NCI-H460 (cell line): ENCODE results near the gene DMXL1. TPM values are rescaled to one million over a fixed set of nuclear protein-coding genes. Genes with fewer than 3 reads are reported as not detected.

Experiments used
- DNase-seq: peaks from one replicate; pipeline ENCODE4 v3.0.0-alpha.2; 2016; ENCODE audit warnings: low read depth; ENCODE audit errors: extremely low read depth
- polyA plus RNA-seq: library from polyadenylated mRNA; depleted of rRNA; stranded (reverse); fragments of >200 nt; gene quantifications from 2 replicates; pipeline ENCODE4 v1.2.3, GENCODE V29; 2014; cell fraction: nucleus; rRNA removed
- total RNA-seq: library from RNA; depleted of rRNA; stranded (reverse); fragments of >200 nt; shearing (Covaris generic); gene quantifications from 2 replicates; pipeline ENCODE4 v1.2.3, GENCODE V29; 2014; rRNA removed

DMXL1 gene, protein sequence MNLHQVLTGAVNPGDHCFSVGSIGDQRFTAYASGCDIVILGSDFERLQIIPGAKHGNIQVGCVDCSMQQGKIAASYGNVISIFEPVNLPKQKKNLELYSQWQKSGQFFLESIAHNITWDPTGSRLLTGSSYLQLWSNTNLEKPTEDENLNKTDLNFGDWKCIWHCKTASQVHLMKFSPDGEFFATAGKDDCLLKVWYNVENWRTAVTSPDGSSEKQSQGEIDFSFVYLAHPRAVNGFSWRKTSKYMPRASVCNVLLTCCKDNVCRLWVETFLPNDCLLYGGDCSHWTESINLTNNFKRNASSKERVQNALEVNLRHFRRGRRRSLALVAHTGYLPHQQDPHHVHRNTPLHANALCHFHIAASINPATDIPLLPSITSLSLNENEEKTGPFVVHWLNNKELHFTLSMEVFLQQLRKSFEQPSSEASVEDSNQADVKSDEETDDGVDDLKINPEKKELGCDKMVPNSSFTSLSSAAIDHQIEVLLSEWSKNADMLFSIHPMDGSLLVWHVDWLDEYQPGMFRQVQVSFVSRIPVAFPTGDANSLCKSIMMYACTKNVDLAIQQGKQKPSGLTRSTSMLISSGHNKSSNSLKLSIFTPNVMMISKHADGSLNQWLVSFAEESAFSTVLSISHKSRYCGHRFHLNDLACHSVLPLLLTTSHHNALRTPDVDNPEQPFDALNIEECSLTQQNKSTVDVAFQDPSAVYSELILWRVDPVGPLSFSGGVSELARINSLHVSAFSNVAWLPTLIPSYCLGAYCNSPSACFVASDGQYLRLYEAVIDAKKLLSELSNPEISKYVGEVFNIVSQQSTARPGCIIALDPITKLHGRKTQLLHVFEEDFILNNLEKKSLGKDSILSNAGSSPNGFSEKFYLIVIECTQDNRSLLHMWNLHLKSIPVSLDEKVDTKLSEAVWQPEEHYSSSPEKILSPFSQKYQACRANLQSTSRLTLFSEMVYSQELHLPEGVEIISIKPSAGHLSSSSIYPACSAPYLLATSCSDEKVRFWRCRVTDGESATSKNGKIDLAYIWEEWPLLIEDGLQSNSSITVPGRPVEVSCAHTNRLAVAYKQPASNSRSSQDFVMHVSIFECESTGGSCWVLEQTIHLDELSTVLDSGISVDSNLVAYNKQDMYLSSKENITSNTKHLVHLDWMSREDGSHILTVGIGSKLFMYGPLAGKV (N-terminal part only)
- 26.5 and 29.5 TPM in 2 replicates for total RNA-seq
- polyA plus RNA-seq: 29.4 and 31.2 TPM in 2 replicates

DNA sequence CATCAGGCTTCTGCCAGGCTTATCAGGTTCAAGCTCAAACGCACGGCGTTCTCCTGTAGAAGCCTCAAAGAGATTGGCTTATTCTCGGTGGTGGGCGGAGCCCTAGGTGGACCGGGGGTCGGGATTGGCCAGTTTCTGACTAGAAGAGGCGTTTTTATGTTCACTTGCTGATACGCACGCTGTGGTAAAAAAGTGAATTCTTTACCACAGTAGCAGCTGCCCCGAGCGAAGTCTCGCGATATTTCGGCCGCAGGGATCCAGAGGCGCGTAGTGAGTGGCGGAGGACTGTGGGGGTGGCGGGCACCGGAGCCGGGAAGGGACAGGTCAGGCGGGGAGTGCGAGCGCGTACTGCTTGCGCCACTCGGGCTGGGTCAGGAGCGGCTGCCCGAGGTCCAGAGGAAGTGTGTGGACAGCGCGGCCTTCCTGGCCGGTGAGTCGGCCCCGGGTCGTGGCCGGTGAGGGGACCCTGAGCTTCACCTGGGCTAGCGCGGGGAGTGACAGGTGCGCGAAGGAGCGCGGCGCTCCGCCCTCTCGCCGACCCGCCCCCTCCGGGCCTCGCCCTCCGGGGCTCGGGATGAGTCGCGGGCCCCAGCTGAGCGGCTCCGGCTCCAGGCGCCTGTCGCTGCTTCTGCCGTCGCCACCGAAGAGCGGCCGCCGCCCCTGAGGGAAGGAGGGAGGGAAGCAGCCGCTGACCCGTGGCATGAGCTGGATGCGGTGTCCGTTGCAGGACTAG is at the start of gene DMXL1:
DMXL1 (plus strand) TSS at position 260 of the 733 bp plus-strand sequence. CDS start 483 bp downstream, outside the sequence.
- DNase-seq: peak; percentile 100

DNA sequence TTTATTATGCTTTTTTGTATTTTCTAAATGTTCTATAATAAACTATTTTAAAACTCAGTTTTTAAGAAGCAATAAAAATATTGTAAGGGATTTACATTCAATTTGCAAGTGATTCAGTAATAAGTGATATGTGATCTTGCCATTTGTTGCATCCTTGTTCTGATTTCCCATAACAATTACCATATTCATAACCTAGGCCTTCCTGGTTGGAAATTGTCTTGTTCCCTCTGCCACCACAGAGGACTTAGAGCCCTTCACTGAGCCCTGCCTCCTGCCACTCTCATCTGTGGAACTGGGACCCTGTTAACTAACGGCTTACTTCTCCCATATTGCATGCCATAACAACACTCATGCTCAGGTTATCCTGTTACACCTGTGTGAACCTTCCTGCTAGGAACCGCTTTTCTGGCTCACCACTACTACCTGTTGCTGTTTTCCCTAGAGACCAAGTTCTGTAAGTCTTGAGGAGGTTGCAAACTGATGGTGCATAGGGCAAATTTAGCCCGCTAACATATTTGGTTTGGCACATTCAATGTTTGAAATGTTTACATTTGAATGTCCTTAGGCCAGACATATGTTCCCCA is 49.6 kb upstream of the DMXL1 start:
- DNase-seq: no peak

DNA sequence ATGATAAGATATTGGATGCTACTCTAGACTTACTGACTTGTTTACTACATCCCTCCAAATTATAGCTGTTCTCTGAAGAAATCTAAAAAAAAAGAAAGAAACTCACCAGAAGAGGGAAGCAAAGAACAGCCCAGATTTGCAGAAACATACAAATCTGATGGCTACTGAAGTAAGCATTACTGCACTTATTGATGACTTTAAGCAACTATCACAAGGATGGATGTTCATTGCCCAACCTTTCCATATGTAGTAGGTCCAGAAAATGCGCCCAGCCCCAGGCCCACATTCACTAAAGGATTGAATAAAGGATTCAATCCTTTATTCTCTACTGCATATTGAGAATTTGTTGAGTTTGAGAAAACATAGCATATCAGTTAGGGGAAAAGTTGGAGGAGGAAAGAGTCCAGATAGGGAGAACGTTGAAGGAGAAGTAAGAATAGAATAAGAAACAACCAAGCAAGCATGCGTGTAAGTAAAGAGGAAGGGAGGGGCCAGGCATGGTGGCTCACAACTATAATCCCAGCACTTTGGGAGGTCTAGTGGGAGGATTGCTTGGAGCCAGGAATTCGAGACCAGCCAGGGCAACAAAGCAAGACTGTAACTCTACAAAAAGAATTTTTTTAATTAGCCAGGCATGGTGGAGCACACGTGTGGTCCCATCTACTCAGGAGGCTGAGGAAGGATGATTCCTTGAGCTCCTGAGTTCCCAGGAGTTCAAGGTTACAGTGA is 48.7 kb upstream of the DMXL1 start:
- peak; percentile 47 for DNase-seq

DNA sequence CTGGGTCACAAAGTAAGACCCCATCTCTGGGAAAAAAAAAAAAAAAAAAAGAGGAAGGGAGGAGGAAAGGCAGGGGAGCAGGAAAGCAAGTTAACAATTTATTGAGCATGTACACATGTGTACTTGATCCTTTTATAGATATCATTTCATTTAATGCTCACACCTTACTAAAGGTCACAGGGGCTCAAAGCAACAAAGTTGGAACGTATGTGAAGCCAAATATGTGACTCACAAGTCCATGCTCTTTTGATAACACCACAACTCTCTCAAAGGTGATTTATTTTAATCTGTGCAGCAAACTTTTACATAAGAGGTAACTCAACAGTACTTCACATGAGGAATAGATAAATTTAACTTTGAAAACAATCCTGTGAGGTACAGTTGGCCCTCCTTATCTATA is 48.1 kb upstream of the DMXL1 start:
- no peak for DNase-seq

DNA sequence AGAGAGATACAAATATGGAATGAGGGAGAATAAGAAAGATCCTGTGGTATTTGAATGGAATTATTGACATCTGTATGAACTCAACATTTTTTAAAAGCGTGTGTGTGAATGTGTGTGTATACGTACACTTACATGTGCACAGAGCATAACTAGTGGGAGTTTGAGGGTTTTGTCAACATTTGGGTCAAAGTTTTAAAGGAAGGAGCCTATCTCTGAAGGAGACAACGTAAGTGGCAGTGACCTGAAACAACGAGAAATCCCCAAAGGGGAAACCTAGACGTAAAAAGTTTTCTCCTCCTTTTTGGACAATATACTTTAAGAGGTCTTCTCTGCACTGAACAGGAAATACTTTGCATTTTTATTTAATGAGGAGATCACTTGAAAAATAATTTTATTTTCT is 42.3 kb upstream of the DMXL1 start:
- DNase-seq: no peak

DNA sequence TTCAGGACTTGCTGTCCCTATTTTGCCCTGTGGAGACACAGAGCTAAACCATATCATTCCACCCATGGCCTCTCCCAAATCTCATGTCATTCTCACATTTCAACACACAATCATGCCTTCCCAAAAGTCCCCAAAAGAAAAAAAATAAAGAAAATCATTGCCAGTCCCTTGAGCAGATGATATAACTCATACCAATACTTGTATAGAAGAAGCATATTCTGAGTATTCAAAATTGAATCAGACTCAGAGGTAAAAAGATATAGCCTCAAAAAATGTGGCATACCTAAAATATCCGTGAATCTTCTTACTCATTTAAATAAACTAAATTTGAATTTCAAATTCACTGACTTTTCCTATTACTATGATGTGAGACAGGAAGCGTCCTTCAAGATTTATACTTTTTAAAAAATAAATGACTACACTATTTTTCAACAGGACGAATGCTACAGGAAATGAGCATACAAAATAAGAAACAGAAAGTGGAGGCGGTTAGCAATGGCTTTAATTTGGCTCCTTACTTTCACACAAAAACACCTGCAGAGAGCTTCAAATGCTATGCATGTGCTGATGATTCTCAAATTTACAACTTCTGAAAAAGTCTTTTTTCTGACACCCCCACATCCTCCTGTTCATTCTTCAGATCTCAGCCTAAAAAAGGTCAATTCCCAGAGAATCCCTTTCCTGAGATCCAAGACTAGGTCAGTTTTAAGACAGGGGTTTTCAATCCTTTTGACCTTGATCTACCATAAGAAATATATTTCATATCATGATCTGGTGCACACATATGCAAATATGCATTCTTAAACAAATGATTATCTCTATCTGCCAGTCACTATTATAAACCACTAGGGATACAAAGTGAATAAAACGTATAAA is 39.6 kb upstream of the DMXL1 start:
- DNase-seq: no peak

DNA sequence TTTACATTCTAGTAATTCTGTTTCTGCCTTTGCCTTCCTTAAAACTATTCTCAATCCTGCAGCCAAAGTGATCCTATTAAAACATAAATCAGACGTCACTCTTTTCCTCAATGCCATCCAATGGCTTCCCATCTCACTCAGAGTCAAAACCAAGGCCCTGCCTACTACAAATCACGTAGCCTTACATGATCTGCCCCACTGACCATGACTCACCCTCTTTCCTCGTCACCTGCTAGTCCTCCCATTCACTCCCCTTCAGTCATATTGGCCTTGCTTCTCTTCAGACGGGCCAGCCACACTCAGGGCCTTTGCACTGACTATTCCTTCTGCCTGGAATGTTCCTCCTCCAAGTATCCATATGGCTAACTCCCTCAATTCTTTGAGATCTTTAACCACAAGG is 39.0 kb upstream of the DMXL1 start:
- DNase-seq: no peak

DNA sequence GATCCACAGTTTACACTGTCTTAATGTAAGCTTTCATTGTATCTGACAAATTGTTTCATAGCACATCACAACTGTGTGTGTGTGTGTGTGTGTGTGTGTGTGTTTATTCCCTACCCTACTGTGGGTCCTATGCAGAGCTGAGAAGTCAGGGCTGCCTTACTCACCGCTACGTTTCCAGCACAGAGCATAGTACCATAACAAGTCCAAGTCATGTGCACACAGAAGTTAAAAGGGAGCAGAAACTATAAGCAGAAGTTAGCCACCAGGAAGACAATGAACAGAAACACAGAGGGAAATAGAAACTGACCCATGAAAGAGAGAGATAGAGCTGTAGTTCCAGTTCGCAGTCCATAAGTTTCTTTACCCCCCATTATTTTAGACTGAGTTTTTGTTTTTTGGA is 38.2 kb upstream of the DMXL1 start:
- no peak for DNase-seq

DNA sequence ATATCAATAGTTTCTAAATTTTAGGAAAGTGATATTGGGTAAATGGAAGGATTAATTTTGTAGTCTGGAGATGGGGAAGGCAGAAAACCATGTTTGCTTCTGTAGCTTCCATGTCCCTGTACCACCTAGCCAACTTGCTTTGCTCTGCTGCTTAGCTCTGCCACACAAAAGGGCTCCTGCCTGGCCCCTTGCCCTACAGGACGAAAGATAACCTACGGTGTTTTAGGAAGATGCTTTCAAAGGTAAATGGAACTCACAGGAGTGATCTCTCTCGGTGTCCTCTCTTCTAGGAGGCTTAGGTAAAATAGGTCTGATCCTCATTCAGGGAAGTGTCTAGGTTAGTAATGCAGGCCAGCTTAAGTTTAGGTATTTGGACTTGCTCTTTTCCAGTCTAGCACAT is 37.8 kb upstream of the DMXL1 start:
- no peak for DNase-seq

DNA sequence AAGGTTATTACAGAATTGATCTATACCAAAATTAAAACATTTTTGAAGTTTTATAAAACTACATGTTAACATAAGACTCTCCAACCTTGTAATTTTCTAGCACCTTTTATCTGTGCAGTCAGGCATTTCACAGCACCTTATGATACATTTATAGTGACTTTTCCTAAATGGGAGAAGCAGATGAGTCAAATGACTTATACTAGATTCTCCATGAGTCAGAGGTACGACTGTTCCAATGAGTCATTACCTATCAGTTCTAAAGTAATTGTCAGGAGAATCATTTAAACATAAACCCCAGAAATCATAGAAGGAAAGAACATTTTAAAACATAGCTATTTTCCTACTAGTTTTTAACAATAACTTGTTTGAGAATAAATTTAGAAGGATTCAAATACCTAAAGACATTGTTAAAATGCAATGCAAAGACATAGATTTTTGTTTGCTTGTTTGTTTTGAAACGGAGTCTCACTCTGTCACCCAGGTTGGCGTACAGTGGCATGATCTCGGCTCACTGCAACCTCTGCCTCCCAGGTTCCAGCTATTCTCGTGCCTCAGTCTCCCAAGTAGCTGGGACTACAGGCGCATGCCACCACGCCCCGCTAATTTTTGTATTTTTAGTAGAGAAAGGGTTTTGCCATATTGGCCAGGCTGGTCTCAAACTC is 34.7 kb upstream of the DMXL1 start:
- peak; percentile 51 for DNase-seq

DNA sequence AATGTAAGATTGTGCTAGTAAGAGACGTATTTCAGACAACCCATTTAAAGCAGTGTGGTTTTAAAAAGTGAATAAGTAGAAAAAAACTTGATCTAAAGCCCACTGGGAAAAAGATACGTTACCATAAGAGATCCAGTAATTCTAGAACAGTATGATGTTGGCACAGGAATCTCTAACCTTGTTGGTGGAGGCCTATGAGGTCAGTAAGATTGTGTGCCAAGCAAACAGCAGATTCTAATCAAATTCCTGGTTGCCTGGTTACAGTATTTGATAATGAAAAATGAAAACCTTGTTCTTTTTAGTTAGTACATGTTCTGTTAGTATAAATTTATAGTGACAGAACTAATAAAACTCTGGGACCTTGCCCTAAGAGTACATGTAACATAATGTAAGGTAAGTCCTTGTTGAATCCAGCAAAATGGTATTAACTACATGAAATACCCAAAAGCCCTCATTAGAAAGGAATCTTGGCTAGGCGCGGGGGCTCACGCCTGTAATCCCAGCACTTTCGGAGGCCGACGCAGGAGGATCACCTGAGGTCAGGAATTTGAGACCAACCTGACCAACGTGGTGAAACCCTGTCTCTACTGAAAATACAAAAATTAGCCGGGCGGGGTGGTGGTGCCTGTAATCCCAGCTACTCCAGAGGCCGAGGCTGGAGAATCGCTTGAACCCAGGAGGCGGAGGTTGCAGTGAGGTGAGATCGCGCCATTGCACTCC is 33.2 kb upstream of the DMXL1 start:
- no peak for DNase-seq

DNA sequence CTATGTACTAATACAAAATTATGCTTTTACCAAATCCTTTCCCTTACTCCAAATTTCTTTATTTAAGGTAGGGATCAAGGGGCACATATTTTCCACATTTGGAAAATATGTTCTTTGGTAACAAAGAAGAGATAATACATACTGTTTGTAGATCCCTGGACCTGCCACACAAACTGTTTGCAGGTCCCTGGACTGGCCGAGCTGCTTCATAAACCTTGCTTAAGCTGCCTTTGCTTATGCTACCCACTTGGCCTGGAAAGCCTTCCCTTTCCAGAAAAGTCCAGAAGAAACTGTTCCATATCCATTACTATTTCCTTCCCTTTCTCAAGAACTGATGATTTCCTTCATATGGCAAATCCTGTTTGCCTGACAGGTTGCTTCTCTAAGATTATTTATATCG is 22.6 kb upstream of the DMXL1 start:
- no peak for DNase-seq

DNA sequence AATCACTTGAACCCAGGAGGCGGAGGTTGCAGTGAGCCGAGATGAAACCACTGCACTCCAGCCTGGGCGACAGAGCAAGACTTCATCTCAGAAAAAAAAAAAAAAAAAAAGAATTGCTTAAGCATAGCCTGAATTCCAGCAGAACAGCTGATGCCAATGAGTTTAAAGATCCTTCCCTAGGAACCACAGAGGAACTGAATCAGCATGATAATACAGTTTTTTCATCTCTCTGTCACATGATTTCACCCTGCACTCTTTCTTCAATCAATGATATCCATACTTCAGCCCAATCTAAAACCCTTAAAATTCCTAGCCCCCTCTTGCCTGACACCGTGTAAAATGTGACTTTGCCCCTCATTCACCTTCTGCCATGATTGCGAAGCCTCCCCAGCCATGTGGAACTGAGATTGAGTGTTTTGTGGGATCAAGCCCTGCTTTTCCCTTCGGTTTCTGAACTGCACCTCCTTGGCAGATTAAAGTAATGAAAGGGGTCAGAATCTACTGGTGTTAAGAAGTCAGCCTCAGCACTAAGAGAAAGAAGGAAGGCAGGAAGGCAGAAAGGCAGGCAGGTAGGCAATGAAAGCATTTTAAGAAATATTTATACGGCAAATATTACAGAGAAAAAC is 20.9 kb upstream of the DMXL1 start:
- no peak for DNase-seq

DNA sequence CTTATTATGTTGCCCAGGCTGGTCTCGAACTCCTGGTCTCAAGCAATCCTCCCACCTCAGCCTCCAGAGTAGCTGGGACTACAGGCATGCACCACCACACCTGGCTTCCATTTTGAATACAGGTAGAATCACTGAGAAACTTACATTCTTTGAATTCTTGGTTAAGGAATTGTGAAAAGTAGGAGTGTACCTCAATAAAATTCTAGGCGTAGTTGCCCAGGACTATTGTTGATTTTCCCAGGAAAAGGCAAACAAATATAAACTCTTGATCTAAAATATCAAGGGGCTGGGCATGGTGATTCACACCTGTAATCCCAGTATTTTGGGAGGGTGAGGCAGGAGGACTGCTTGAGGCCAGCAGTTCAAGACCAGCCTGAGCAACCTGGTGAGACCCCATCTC is 16.8 kb upstream of the DMXL1 start:
- no peak for DNase-seq

DNA sequence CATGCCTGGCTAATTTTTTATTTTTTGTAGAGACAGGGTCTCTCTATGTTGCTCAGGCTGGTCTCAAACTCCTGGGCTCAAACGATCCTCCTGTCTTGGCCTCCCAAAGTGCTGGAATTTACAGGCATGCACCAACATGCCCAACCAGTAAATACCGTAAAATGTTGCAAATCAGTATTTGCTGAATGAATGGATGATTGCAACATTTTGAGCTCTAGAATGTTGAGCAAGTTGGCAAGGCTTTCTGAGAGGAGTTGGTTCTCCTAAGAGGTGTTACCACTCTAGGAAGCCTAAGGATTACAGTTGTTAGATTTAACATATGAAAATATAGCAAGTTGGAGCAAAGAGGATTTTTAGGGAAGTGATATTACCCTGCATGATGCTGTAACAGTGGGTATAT is 15.6 kb upstream of the DMXL1 start:
- no peak for DNase-seq

DNA sequence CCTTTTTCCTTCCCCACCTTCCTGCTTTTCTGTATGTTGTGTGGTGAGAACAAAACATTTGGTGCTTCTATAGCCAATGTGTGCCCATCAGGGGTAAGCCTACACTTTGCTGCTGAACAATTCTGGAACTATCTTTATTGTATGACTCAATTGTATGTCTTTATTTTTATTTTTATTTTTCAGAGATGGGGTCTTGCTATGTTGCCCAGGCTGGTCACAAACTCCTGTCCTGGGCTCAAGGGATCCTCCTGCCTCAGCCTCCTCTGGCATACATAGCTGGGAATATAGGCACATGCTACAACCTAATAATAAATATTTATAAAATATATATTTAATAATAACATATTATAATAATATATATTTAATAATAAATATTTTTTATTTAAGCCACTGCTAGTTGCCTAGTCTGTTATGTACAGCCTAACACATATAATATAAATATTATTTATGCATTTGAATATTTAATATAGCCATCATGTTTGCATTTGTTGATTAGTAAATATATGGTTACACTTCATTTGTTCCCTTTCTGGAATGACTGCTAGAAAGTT is 11.8 kb upstream of the DMXL1 start:
- DNase-seq: no peak
